Heart right ventricle (tissue), 16 donors: ENCODE results near the gene PCP4. TPM values are rescaled to one million over a fixed set of nuclear protein-coding genes. Genes with fewer than 3 reads are reported as not detected.

Source experiments
- ATAC-seq, 8 donors: fragments of 200-7000 bp; cut with Tn5 transposase; one replicate each; pipeline ENCODE4 v1.9.1; 2020; ENCODE audit warnings: mild to moderate bottlenecking in 8 of 8, moderate library complexity in 8 of 8, moderate number of reproducible peaks in 1 of 8
- DNase-seq, 2 donors: peaks; one replicate each; pipeline ENCODE4 v3.0.0-alpha.2; 2020
- H3K27ac ChIP-seq, 10 donors: fragments of 200-600 bp; sonication (generic) in 2 of 10; one replicate each; pipeline versions ENCODE4 v1.5.0 to v1.8.0; 2020 to 2022; ENCODE audit warnings: mild to moderate bottlenecking in 3 of 10
- H3K27me3 ChIP-seq, 7 donors: fragments of 200-600 bp; one replicate each; pipeline ENCODE4 v1.8.0; 2021 to 2022; ENCODE audit warnings: mild to moderate bottlenecking in 2 of 7
- H3K36me3 ChIP-seq, 9 donors: fragments of 200-600 bp; sonication (generic) in 1 of 9; one replicate each; pipeline versions ENCODE4 v1.5.0 to v1.8.0; 2020 to 2022; ENCODE audit warnings: mild to moderate bottlenecking in 2 of 9
- H3K4me1 ChIP-seq, 9 donors: fragments of 200-600 bp; sonication (generic) in 1 of 9; one replicate each; pipeline versions ENCODE4 v1.5.0 to v1.8.0; 2020 to 2022; ENCODE audit warnings: mild to moderate bottlenecking in 4 of 9
- H3K4me3 ChIP-seq, 10 donors: fragments of 200-600 bp; sonication (generic) in 2 of 10; one replicate each; pipeline versions ENCODE4 v1.5.0 to v1.8.0; 2020 to 2022; ENCODE audit warnings: mild to moderate bottlenecking in 7 of 10, moderate library complexity in 2 of 10
- H3K9me3 ChIP-seq, 11 donors: fragments of 200-600 bp in 10 of 11; sonication (generic) in 2 of 11; one replicate each; pipeline versions ENCODE4 v1.5.0 to v1.8.0; 2013 to 2022; ENCODE audit warnings: mild to moderate bottlenecking in 2 of 11, control low read depth in 1 of 11, moderate library complexity in 1 of 11
- WGBS, 2 donors: extraction: QIAGEN DNeasy Blood & Tissue Kit; methylation state at CpG; one replicate each; pipeline ENCODE4 v1.1.7; 2013; ENCODE audit warnings: inconsistent platforms in 1 of 2; 5-methylcytosine and 5-hydroxymethylcytosine counted together
- intact Hi-C, 10 donors: fragments of 100-400 bp; cut with DNase I; formaldehyde crosslinking; loops; one replicate each; pipeline versions ENCODE4 v1.11.1 to v1.14.2; 2022
- polyA plus RNA-seq, 2 donors: library from polyadenylated mRNA; stranded (reverse); fragments of 200-250 nt; gene quantifications; one replicate each; pipeline ENCODE4 v1.2.3, GENCODE V29; 2013
- total RNA-seq, 10 donors: library from RNA; stranded (reverse); fragmentation: NEBNext Ultra II Directional in 3 of 10; extraction: Animal tissue kit (Norgen Biotek cat#: 25700) in 3 of 10; gene quantifications; one replicate each; pipeline versions ENCODE4 v1.2.1 to v1.2.4, GENCODE V29; 2021 to 2023
- TF ChIP-seq, protein P1 (sequence below), 9 donors: fragments of 200-600 bp; sonication (generic) in 2 of 9; IDR thresholded peaks; one replicate each; pipeline versions ENCODE4 v1.5.0 to v1.8.0; 2021 to 2022; ENCODE audit warnings: antibody characterized with exemption in 9 of 9, mild to moderate bottlenecking in 5 of 9, moderate library complexity in 1 of 9
- donor health status: Arrhythmogenic right ventricular cardiomyopathy.
- donor health status: ischemic (EF 13 %, LVEDD 7.1; RV severe dilation, severe dysfunction).
- donor health status: healthy with polysubstance abuse.
- donor health status: DM: no; HTN: yes; CAD: no.
- donor health status: DM: no; HTN: no; CAD: no.
- donor health status: ischemic (EF 25% LVEDD 6.9; RV normal size, moderate dysfunction).
- donor health status: ischemic (EF 25% LVEDD 5.7; RV mildly dilated, moderate dysfunction).
- donor health status: healthy.
- donor health status: DM: yes; HTN: yes; CAD: no.
- donor health status: Ischemic cardiomyopathy.
- donor health status: ischemic (EF 35%, LVEDD 5.7; RV mildly dilated, moderate dysfunction).
- donor health status: nonischemic (EF 11% LVEDD 7.7; RV severe dilation, severe dysfunction).
- donor health status: DM: yes; HTN: yes; CAD: no.
- donor health status: PGD.
- donor health status: ischemic (EF 29% LVEDD 5.4; RV normal size, mild dysfunction).
- donor health status: nonischemic (EF 23%, LVEDD 6.1; RV moderate dilation, normal function).

PCP4 gene
- total and polyA plus RNA-seq, 12 donors: 1.0 to 6.9 (median 3.6) TPM

DNA sequence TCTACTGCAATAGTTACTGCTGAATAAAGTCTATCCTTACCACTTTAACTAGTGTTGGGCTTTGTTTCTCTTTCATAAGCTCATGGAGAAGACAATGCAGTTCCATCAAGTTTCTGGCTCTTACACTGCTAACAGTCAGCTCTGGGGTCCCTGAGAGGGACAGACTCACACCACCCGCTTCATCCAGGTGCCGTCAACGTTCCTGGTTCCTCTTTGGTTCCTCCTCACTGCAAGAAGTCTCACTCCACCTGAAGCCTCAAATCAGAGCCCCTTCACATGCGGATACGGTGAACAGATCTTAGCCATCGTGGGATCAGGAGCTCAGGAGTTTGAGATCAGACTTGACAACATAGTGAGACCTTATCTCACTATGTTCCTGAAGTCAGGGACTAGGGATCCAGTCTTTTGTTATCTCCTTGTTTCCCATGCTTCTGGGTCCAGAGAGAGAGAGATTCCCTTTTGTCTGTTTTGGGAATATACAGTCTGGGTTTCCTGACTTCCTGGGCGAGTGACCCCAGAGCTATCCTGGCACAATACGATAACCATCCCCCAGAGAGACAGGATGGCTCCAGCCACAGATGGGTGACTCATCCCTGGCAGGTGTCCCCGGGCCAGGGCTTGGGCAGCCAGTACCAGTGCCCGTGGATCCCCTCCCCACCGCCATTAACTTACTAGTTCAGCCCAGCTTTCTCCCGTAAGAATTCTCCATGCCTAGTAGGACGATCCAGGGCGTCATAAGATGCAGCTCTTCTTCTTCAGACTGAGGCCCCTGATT lies 14.3 kb upstream of the PCP4 start:
- Histone ChIP-seq H3K36me3 (no peaks in the 10 kb centered on the region), H3K4me3 (no peak overlapping the region), H3K27me3 (no peaks in the 10 kb centered on the region), H3K27ac (no peak overlapping the region), H3K9me3 (no peaks in the 10 kb centered on the region), H3K4me1 (peaks cover 0 to 4% (median 0%) of the 10 kb centered on the region in 9 donors)
- intact Hi-C loops: no loop called here
- 86 to 88% methylated on average over 14 of the region's 14 CpGs for WGBS, 2 donors
- ATAC-seq (no peak), DNase-seq (no peak)
- TF ChIP-seq, protein P1, sequence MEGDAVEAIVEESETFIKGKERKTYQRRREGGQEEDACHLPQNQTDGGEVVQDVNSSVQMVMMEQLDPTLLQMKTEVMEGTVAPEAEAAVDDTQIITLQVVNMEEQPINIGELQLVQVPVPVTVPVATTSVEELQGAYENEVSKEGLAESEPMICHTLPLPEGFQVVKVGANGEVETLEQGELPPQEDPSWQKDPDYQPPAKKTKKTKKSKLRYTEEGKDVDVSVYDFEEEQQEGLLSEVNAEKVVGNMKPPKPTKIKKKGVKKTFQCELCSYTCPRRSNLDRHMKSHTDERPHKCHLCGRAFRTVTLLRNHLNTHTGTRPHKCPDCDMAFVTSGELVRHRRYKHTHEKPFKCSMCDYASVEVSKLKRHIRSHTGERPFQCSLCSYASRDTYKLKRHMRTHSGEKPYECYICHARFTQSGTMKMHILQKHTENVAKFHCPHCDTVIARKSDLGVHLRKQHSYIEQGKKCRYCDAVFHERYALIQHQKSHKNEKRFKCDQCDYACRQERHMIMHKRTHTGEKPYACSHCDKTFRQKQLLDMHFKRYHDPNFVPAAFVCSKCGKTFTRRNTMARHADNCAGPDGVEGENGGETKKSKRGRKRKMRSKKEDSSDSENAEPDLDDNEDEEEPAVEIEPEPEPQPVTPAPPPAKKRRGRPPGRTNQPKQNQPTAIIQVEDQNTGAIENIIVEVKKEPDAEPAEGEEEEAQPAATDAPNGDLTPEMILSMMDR (IDR thresholded peaks at IDR 0.05): no peak

DNA sequence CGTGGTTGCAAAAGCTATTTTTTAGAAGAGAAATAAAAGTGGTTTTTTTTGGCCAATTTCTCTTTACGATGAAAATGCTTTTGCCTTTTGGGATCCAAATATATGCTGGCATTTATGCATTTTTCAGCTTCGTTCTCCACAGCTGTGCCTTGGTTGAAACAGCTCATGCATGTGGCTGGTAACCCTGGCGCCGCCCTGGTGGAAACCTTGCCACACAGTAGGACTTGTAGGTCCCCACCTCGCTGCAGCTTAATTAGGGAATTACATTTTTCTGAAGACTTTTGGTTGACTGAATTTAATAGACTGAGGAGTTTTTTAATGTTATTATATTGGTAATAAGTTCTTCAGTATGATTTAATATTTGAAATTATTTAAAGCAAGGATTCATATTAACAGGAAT lies 12.7 kb upstream of the PCP4 start:
- Histone ChIP-seq H3K36me3 (no peaks in the 10 kb centered on the region), H3K27ac (no peak overlapping the region), H3K4me3 (no peak overlapping the region), H3K9me3 (no peaks in the 10 kb centered on the region), H3K4me1 (peaks cover 0 to 4% (median 0%) of the 10 kb centered on the region in 9 donors), H3K27me3 (no peaks in the 10 kb centered on the region)
- intact Hi-C loops: no loop called here
- TF ChIP-seq, protein P1 (IDR thresholded peaks at IDR 0.05): no peak
- no peak for ATAC-seq
- WGBS, 2 donors: 89 to 92% methylated on average over 6 of the region's 6 CpGs
- DNase-seq: no peak

DNA sequence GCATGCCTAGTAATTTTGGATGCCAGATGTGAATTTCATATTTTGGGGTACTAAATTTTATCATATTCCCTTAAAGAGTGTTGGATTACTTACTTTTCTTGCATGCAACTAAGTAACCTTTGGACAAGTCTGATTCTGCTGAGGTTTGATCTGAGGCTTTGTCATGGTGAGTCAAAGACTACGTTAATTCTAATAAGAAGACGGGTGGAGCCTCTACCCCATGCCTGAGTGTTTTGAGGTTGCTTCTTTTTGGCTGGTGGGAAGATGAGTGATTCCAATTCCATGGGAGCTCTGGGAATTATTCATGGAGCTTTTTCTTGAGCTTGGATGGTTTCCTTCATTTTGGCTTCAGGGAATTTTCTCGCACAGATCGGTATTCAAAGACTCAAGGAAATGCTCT lies 11.6 kb upstream of the PCP4 start:
- Histone ChIP-seq H3K27ac (no peak overlapping the region), H3K36me3 (no peaks in the 10 kb centered on the region), H3K4me3 (no peak overlapping the region), H3K9me3 (no peaks in the 10 kb centered on the region), H3K4me1 (peaks cover 0 to 4% (median 0%) of the 10 kb centered on the region in 9 donors), H3K27me3 (no peaks in the 10 kb centered on the region)
- DNase-seq: no peak
- WGBS, 2 donors: 94% methylated on average over 4 of the region's 4 CpGs
- intact Hi-C loops: no loop called here
- no peak for ATAC-seq
- TF ChIP-seq, protein P1 (IDR thresholded peaks at IDR 0.05): no peak

DNA sequence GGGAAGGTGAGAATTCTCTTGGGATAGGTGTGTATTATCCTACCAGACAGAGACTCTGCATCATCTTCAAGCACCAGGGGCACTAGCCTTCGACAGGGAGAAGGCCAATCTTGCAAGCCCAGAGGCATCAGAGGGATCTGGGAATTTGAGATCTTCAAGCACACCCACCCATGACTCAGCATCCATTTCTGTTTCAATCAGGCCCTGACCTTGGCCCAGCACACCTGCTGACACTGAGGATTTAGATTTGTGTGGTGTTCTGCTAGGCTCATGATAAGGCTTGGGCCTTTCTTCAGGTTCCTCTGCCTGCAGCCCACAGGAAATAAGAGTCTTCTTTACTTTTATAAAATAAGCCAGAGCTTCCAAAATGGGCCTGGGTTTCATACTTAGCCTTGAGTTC lies 6.6 kb upstream of the PCP4 start:
- WGBS, 2 donors: 66 to 80% methylated on average over 1 of the region's 1 CpG

More for the DNA sequence above, 6.6 kb upstream of the PCP4 start:
- Histone ChIP-seq H3K27ac (no peak overlapping the region), H3K9me3 (no peaks in the 10 kb centered on the region), H3K4me1 (peaks cover 0 to 4% (median 0%) of the 10 kb centered on the region in 9 donors), H3K4me3 (no peak overlapping the region), H3K27me3 (peaks cover 0 to 5% (median 0%) of the 10 kb centered on the region in 7 donors), H3K36me3 (no peaks in the 10 kb centered on the region)
- intact Hi-C loops: loop anchor here in 2 of 10 donors (10.0 kb wide), 2 partner anchors 54 to 264 kb away; no protein-coding TSS in a partner anchor
- TF ChIP-seq, protein P1 (IDR thresholded peaks at IDR 0.05): no peak
- DNase-seq (no peak), ATAC-seq (no peak)
